ENCODE data around the gene PIP5K1B.

The PIP5K1B gene

GRCh38 chr9:68923480-68923879 is 218.4 kb downstream of the PIP5K1B start:
- DNase-seq = no peak

DNA sequence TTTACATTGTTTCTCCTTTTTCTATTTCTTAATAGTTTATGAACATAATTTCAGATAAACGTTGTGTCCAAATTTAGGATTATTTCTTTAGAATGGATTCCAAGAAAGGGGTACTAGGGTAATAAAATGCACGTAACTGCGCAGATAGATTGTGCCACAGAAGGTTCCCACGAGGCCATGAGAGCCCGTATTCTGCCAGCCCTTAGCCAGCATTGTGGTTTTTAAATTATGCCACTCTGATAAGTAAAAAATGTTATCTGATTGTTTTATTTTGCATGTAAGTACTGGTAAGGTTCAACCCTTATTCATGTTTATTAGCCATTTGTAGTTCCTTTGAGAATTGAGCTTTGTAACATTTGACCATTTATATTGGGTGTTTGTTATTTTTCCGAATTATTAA is 220.1 kb downstream of the PIP5K1B start:
- DNase-seq = no peak

- DNase-seq = no peak
Observed at GRCh38 chr9:68927165-68927564, 222.1 kb downstream of the PIP5K1B start.

- DNase-seq = no peak
Observed at GRCh38 chr9:68931821-68932220, 226.8 kb downstream of the PIP5K1B start.

- no peak for DNase-seq
Observed at GRCh38 chr9:68932458-68932857, 227.4 kb downstream of the PIP5K1B start.

- DNase-seq = peak; percentile 42
Observed at GRCh38 chr9:68933434-68934328, 228.6 kb downstream of the PIP5K1B start.

- no peak for DNase-seq
Observed at GRCh38 chr9:68934329-68934644, 229.2 kb downstream of the PIP5K1B start.

DNA sequence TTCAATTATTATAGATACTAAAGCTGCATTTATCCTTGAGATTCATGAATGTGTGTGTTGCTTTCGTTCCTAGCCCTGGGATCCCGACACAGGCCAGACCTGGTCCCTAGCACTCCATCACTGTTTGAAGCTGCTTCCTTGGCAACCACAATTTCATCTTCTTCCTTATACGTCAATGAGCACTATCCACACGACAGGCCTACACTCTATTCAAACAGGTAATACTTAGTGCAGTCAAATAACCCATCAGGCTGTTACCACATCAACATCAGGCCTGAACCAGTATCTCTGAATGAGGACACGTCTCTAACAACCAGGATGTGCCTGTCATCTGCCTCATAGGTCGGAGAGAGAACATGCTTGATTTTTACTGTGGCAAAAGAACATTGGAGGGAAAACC is 235.5 kb downstream of the PIP5K1B start:
- no peak for DNase-seq

GRCh38 chr9:68941780-68942459 is 236.9 kb downstream of the PIP5K1B start:
- DNase-seq = no peak

DNA sequence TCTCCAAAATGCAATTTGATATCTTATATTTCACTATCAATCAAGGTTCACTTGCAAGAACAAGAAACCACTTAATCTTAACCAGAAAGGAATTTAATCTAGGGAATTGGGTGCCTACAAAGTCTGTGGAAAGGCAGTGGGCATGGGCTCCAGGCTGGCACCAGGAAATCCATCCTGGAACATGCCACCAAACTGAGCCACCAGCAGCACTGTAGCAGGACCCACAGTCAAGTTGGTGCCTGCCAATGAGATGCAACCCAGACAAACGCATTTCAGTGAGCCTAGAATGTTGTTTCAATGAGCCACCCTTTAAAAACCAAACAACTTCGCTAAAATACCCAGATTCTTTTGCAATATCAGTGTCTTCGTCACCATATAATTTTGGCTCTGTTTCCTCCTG is 237.8 kb downstream of the PIP5K1B start:
- no peak for DNase-seq

DNA sequence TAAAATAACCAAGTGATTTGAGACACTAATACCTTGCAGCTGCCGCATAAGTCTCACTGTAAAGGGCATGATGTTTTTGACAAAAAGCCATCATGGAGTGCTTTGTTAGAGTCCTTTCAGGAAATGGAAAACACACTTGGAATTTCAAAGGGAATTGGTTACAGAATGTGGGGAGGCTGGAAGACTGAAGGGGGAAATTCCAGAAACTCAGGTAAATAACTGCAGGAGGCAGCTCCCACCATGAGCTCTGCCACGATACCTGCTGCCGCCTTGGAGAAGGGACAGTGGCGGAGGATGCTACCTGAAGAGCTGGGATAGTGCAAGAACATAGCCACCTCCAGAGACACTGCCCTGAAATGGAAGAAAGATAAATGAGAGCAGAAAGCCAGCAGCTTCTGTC is 242.0 kb downstream of the PIP5K1B start:
- no peak for DNase-seq

GRCh38 chr9:68947842-68948569 is 243.0 kb downstream of the PIP5K1B start:
- DNase-seq = no peak

GRCh38 chr9:68949271-68950000 is 244.4 kb downstream of the PIP5K1B start:
- DNase-seq = peak; percentile 40

- DNase-seq = no peak
Observed at GRCh38 chr9:68950188-68950587, 245.1 kb downstream of the PIP5K1B start.

DNA sequence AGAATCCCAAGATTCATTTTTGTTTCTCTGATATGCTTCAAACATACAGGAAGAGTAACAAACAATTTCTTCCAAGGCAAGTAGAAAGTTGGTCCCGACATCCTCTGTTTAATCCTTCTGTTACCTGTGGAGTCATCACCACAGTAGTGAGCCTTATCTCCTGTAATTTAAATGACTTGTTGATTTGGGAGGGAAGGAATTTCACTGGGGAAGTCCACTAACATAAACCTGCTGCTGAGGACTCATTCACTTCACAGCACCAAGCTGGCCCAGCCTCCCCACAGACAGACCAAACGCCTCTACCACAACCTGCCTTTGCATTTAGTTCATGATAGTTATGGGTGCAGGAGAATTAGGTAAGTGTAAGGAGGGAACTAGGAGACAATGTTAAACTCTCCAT is 245.6 kb downstream of the PIP5K1B start:
- DNase-seq = no peak

- no peak for DNase-seq
Observed at GRCh38 chr9:68951879-68952659, 247.0 kb downstream of the PIP5K1B start.

- DNase-seq = no peak
Observed at GRCh38 chr9:68953771-68954170, 248.7 kb downstream of the PIP5K1B start.

DNA sequence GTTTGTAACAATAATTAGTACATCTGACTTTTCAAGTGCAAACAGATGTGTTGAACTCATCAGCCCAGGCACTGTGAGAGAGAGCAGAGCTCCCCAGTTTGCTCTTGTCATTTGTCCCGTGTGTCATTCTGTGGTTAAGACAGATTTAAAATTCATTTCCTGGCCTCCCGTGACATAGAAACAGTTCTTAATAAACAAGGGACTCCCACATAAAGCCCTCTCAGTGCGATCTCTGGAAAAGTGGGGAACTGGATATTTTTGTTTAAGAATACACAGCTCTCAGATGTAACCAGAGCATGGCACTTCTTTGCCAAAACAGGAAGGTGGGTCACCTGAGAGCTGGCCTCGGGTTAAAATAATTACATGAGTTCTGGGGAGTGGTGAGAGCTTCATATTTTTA is 250.3 kb downstream of the PIP5K1B start:
- no peak for DNase-seq

DNA sequence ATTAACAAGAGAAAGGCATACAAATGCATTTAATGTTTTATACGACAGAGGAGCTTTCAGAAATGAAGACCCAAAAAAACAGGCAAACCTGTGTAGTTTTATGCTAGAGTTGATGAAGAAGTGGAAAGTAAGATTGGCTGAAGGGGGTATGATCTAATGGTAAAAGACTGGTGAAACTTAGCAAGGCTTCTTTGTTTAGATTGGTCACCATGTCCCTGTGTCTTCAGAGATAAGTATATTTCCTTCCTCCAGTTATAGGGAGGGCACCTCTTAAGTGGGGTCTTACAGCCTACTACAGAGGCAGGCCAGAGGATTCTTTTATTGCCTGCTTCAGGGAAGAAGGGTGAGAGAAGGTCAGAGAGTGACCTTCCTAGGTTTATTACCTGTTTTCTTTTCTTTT is 252.4 kb downstream of the PIP5K1B start:
- DNase-seq = no peak

DNA sequence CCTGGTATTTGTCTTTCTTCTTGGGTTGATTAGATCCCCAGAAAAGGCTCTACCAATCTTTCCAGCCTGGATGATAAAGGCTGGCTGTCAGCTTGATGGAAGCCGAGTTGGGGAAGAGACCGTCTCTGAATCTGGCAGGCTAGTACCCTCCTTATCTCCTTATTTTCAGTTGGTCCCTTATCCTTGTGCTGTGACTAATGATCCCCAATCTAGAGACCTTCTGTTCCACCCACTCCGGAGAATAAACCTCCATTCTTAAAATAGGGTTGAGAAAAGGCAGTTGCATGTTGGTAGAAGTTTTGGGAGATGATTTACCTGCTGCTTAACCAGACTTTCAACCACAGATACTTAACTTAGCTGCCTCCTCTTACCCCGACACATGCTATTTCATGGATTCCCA is 256.5 kb downstream of the PIP5K1B start:
- DNase-seq = no peak

- no peak for DNase-seq
Observed at GRCh38 chr9:68963416-68963815, 258.4 kb downstream of the PIP5K1B start.

DNA sequence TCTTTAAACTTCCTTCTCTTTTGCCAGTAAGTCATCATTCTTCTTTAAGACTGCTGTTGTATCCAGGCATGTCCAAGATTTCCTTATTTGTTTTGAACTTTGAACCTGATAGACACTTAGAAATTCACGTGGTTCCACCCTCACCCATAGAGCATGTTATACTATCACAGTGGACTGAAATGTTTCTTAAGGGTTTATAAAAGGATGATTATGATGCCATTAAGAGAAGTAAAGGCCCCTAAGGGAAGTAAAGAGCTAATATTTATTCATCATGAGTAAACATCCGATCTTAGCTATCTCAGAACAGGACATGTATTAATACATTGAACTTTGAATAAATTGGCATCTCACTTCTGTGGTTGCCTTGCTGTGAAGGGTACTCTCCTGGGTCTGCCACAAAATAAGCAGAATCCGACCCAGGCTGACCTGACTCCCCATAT is 259.1 kb downstream of the PIP5K1B start:
- DNase-seq = no peak

All from eye (tissue), 1 donor.